CD4-positive, alpha-beta T cell (primary cell): ENCODE results near the gene IRX6. TPM values are rescaled to one million over a fixed set of nuclear protein-coding genes. Genes with fewer than 3 reads are reported as not detected.

ENCODE experiments used
- ATAC-seq: fragments of 200-7000 bp; cut with Tn5 transposase; one replicate; pipeline ENCODE4 v1.10.0; 2022; ENCODE audit warnings: mild to moderate bottlenecking; ENCODE audit not compliant: poor library complexity
- CTCF ChIA-PET: fragments of 350-600 bp; sonication (Branson Sonifier 250); formaldehyde crosslinking; loops from one replicate; lab custom pipeline; 2021; ENCODE audit warnings: antibody characterized with exemption, inconsistent platforms; lab: Charles Lee
- POLR2A ChIA-PET: fragments of 350-600 bp; sonication (Branson Sonifier 250); formaldehyde crosslinking; loops from one replicate; lab custom pipeline; 2021; ENCODE audit warnings: antibody characterized with exemption, inconsistent platforms; lab: Charles Lee
- DNase-seq, 14 experiments: peaks; one replicate each; pipeline ENCODE4 v3.0.0-alpha.2; 2013 to 2020; ENCODE audit warnings: mixed read lengths in 2 of 14
- H3K27ac ChIP-seq, 2 donors: one replicate each; pipeline versions ENCODE4 v1.5.1 to v1.7.0; 2013; ENCODE audit warnings: low read length in 2 of 2, low read depth in 1 of 2, mild to moderate bottlenecking in 1 of 2
- H3K27me3 ChIP-seq, 2 experiments: 1 replicate in 1 of 2; 2 replicates in 1 of 2; pipeline versions ENCODE4 v1.6.1 to v1.7.0; 2013; ENCODE audit warnings: low read length in 2 of 2, control low read depth in 1 of 2, mild to moderate bottlenecking in 1 of 2, moderate library complexity in 1 of 2; ENCODE audit not compliant: insufficient read depth in 2 of 2, control insufficient read depth in 1 of 2
- H3K36me3 ChIP-seq: one replicate; pipeline ENCODE4 v1.6.1; 2013; ENCODE audit warnings: low read length, control low read depth; ENCODE audit not compliant: insufficient read depth
- H3K4me1 ChIP-seq: one replicate; pipeline ENCODE4 v1.6.1; 2013; ENCODE audit warnings: low read length, control low read depth; ENCODE audit not compliant: insufficient read depth
- H3K4me3 ChIP-seq: one replicate; pipeline ENCODE4 v1.5.1; 2013; ENCODE audit warnings: mild to moderate bottlenecking, low read length, moderate library complexity
- H3K9me3 ChIP-seq, 2 experiments: 1 replicate in 1 of 2; 2 replicates in 1 of 2; pipeline versions ENCODE4 v1.6.1 to v1.7.0; 2013; ENCODE audit warnings: low read length in 2 of 2, mild to moderate bottlenecking in 2 of 2, control low read depth in 1 of 2, moderate library complexity in 1 of 2; ENCODE audit not compliant: control insufficient read depth in 1 of 2, insufficient read depth in 1 of 2
- H3K27ac Mint-ChIP-seq: one replicate; pipeline ENCODE4 v1.8.0; 2020; ENCODE audit warnings: mixed read lengths
- H3K27me3 Mint-ChIP-seq: one replicate; pipeline ENCODE4 v1.8.0; 2021; ENCODE audit warnings: mixed read lengths
- H3K36me3 Mint-ChIP-seq: one replicate; pipeline ENCODE4 v1.8.0; 2021; ENCODE audit warnings: low read depth, mixed read lengths
- H3K4me1 Mint-ChIP-seq: one replicate; pipeline ENCODE4 v1.8.0; 2021; ENCODE audit warnings: low read depth, mixed read lengths
- H3K4me3 Mint-ChIP-seq: one replicate; pipeline ENCODE4 v1.8.0; 2020; ENCODE audit warnings: mild to moderate bottlenecking, mixed read lengths
- H3K9me3 Mint-ChIP-seq: one replicate; pipeline ENCODE4 v1.8.0; 2020; ENCODE audit warnings: mixed read lengths
- intact Hi-C, 2 experiments: fragments of 100-400 bp; cut with DNase I in 1 of 2; cut with micrococcal nuclease in 1 of 2; formaldehyde crosslinking; loops; one replicate each; pipeline versions ENCODE4 v1.15.1 to v1.9.0; 2023 to 2025; cut with DNase I, micrococcal nuclease
- total RNA-seq, 174 experiments: library from RNA in 2 of 174; stranded (reverse) in 2 of 174; gene quantifications; one replicate each; pipeline ENCODE4 v1.2.3 and lab custom pipeline; 2021 to 2026
- TF ChIP-seq, protein P1 (sequence below): fragments of 200-600 bp; IDR thresholded peaks from one replicate; pipeline ENCODE4 v1.8.0; 2022; ENCODE audit warnings: antibody characterized with exemption, mild to moderate bottlenecking

Gene IRX6
- total RNA-seq, 2 experiments from 2014 or later, result not detected

GRCh38 chr16:55372792-55373488 is 48.9 kb downstream of the IRX6 start:
- CTCF ChIA-PET, result no interaction called here
- H3K4me1 ChIP-seq, result no peaks in the 10 kb centered on the region

GRCh38 chr16:55373489-55373832 is 49.5 kb downstream of the IRX6 start:
- H3K4me1 Mint-ChIP-seq, result peaks cover 9% of the 10 kb centered on the region
- peaks cover 61% of the 10 kb centered on the region for H3K27me3 Mint-ChIP-seq
- peaks cover 0 to 31% of the 10 kb centered on the region in 2 experiments for H3K27me3 ChIP-seq
- H3K4me3 ChIP-seq, result no peak overlapping the region
- H3K36me3 ChIP-seq, result no peaks in the 10 kb centered on the region
- CTCF ChIA-PET, result no interaction called here
- no peak for DNase-seq
- H3K9me3 ChIP-seq, result peaks cover 0 to 5% of the 10 kb centered on the region in 2 experiments
- TF ChIP-seq, protein P1, sequence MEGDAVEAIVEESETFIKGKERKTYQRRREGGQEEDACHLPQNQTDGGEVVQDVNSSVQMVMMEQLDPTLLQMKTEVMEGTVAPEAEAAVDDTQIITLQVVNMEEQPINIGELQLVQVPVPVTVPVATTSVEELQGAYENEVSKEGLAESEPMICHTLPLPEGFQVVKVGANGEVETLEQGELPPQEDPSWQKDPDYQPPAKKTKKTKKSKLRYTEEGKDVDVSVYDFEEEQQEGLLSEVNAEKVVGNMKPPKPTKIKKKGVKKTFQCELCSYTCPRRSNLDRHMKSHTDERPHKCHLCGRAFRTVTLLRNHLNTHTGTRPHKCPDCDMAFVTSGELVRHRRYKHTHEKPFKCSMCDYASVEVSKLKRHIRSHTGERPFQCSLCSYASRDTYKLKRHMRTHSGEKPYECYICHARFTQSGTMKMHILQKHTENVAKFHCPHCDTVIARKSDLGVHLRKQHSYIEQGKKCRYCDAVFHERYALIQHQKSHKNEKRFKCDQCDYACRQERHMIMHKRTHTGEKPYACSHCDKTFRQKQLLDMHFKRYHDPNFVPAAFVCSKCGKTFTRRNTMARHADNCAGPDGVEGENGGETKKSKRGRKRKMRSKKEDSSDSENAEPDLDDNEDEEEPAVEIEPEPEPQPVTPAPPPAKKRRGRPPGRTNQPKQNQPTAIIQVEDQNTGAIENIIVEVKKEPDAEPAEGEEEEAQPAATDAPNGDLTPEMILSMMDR, result no peak
- no peak overlapping the region for H3K27ac Mint-ChIP-seq
- intact Hi-C loops, result no loop called here
- H3K4me1 ChIP-seq, result no peaks in the 10 kb centered on the region
- H3K27ac ChIP-seq, result no peak overlapping the region
- ATAC-seq, result no peak
- H3K36me3 Mint-ChIP-seq, result no peaks in the 10 kb centered on the region
- no peak overlapping the region for H3K4me3 Mint-ChIP-seq
- POLR2A ChIA-PET, result no interaction called here
- H3K9me3 Mint-ChIP-seq, result no peaks in the 10 kb centered on the region

More at GRCh38 chr16:55372792-55373488, 48.9 kb downstream of the IRX6 start:
- no peak overlapping the region for H3K27ac Mint-ChIP-seq
- H3K36me3 ChIP-seq, result no peaks in the 10 kb centered on the region
- peaks cover 0 to 36% of the 10 kb centered on the region in 2 experiments for H3K27me3 ChIP-seq
- ATAC-seq (no peak), DNase-seq (no peak)
- H3K27me3 Mint-ChIP-seq, result peaks cover 60% of the 10 kb centered on the region
- no peaks in the 10 kb centered on the region for H3K36me3 Mint-ChIP-seq
- peaks cover 0 to 5% of the 10 kb centered on the region in 2 experiments for H3K9me3 ChIP-seq
- TF ChIP-seq, protein P1, result no peak
- no peak overlapping the region for H3K4me3 ChIP-seq
- no peak overlapping the region for H3K27ac ChIP-seq
- POLR2A ChIA-PET, result no interaction called here
- no peaks in the 10 kb centered on the region for H3K9me3 Mint-ChIP-seq
- H3K4me1 Mint-ChIP-seq, result peaks cover 9% of the 10 kb centered on the region
- intact Hi-C loops, result no loop called here
- no peak overlapping the region for H3K4me3 Mint-ChIP-seq

GRCh38 chr16:55376045-55376444 is 52.0 kb downstream of the IRX6 start:
- no peak overlapping the region for H3K4me3 ChIP-seq
- Mint-ChIP-seq H3K4me1 (peaks cover 2% of the 10 kb centered on the region), H3K27me3 (peaks cover 54% of the 10 kb centered on the region), H3K36me3 (no peaks in the 10 kb centered on the region), H3K27ac (no peak overlapping the region), H3K4me3 (no peak overlapping the region), H3K9me3 (no peaks in the 10 kb centered on the region)
- no peak overlapping the region for H3K27ac ChIP-seq
- peaks cover 0 to 2% of the 10 kb centered on the region in 2 experiments for H3K9me3 ChIP-seq
- no peak for ATAC-seq
- peaks cover 2 to 17% of the 10 kb centered on the region in 2 experiments for H3K27me3 ChIP-seq
- CTCF ChIA-PET, result interaction anchor here (0.5 kb wide), 1 partner anchor 11 kb away, joined by 6 read pairs; no protein-coding TSS in a partner anchor
- H3K4me1 ChIP-seq, result no peaks in the 10 kb centered on the region
- no peaks in the 10 kb centered on the region for H3K36me3 ChIP-seq
- intact Hi-C loops, result no loop called here
- POLR2A ChIA-PET, result no interaction called here
- DNase-seq, result no peak
- TF ChIP-seq, protein P1, result no peak
